Measurements from ENCODE around the gene KCNK17. TPM values are rescaled to one million over a fixed set of nuclear protein-coding genes. Genes with fewer than 3 reads are reported as not detected.

The KCNK17 gene
- total RNA-seq, 1 donor from 2014 or later = not detected

DNA sequence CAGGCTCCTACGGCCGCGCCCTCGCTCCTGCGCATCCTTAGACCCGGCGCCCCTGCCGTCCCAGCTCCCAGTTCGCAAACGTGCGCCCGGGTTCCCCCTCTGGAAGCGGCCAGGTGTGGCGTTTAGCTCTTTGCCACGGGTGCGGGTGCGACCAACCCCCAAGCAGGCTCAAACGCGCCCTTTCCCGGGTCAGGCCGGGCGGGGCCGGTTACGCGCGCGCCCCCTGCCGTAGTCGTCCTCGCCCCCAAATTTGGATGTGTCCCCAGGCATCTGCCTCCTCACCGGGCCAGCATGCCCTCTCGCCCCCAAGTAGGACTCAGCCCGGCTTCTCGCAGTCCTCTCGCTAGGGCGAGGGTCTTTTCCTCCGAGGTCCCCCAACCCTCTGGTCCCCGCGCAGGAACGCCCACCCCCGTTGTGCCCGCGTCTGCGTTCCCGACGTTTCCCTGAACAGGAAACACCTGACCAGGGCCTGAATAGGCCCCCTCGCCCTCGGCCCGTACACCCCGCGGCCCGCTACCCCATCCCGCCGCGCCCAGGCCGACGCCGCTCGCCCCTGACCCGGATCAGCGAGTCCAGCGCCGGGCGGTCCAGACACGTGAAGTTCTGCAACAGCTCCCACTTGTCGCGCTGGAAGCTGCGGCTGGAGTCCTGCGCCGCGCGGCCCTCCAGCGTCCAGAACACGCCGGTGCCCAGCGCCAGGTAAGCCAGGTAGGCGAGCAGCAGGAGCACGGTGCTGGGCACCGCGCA lies 520 bp downstream of the KCNK17 start:
- no peak overlapping the region for H3K4me3 ChIP-seq (ENCODE audit: low read depth, low read length)
- peaks cover 31% of the 10 kb centered on the region for H3K27me3 ChIP-seq (ENCODE audit: control insufficient read depth, insufficient read depth, low read length)
- FAIRE-seq = no peak

DNA sequence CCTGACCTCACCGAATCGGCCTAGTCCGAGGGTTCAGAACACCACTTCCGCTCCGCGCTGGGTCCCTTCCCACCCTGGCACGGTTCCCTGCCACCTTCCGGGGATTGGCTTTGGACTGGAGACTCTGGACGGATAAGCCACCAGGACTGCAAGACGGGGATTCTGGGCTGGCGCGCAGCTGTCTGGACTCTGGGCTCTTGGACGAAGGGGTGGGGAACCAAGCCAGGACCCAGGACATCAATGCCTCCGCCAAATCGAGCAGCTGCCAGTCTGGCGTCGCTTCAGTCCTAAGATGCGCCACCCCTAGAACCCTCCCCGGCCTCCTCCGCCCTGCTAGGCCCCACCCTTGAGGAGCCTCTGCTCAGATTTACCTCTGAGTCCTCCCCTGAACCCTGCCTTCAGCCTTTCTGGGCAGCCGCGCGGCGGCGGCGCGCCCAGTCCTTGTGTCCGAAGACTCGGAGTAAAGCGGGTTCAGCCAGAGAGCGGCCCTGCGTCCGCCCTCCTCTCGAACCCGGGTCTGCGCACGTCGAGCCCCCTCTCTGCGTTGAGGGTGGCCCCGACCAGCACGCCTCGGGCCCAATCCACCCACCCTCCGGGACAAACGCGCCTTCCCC lies 1.2 kb downstream of the KCNK17 start:
- FAIRE-seq = no peak
- TF ChIP-seq, protein P1, sequence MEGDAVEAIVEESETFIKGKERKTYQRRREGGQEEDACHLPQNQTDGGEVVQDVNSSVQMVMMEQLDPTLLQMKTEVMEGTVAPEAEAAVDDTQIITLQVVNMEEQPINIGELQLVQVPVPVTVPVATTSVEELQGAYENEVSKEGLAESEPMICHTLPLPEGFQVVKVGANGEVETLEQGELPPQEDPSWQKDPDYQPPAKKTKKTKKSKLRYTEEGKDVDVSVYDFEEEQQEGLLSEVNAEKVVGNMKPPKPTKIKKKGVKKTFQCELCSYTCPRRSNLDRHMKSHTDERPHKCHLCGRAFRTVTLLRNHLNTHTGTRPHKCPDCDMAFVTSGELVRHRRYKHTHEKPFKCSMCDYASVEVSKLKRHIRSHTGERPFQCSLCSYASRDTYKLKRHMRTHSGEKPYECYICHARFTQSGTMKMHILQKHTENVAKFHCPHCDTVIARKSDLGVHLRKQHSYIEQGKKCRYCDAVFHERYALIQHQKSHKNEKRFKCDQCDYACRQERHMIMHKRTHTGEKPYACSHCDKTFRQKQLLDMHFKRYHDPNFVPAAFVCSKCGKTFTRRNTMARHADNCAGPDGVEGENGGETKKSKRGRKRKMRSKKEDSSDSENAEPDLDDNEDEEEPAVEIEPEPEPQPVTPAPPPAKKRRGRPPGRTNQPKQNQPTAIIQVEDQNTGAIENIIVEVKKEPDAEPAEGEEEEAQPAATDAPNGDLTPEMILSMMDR (IDR thresholded peaks at IDR 0.05; ENCODE audit: insufficient read depth, low read length, severe bottlenecking) = no peak
- H3K36me3 ChIP-seq (ENCODE audit: control insufficient read depth, insufficient read depth, low read length) = no peaks in the 10 kb centered on the region
- no peak for DNase-seq (ENCODE audit: low read depth)
- H3K4me3 ChIP-seq (ENCODE audit: low read depth, low read length) = no peak overlapping the region
- H3K27me3 ChIP-seq (ENCODE audit: control insufficient read depth, insufficient read depth, low read length) = peaks cover 31% of the 10 kb centered on the region

More for the DNA sequence above, 520 bp downstream of the KCNK17 start:
- no peak for DNase-seq (ENCODE audit: low read depth)
- H3K36me3 ChIP-seq (ENCODE audit: control insufficient read depth, insufficient read depth, low read length) = no peaks in the 10 kb centered on the region
- TF ChIP-seq, protein P1 (IDR thresholded peaks at IDR 0.05; ENCODE audit: insufficient read depth, low read length, severe bottlenecking) = no peak

DNA sequence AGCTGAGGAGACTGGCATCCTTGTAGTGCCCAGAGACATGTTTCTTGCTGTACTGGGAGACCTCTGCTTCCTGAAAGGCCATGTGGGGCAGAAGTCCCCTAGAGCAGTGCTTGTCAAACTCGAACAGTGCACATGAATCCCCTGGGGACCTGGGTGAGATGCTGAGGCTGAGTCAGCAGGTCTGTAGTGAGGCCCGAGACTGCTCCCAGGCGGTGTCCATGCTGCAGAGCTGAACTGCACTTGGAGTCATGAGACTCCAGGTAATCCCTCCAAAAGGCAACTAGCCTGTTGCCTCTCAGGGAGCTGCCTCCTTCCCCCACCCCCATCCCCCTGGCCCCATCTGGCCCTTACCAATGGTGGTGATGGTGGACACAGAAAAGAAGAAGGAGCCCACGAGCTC lies 3.7 kb downstream of the KCNK17 start:
- Histone ChIP-seq H3K36me3 (ENCODE audit: control insufficient read depth, insufficient read depth, low read length) (no peaks in the 10 kb centered on the region), H3K4me3 (ENCODE audit: low read depth, low read length) (no peak overlapping the region), H3K27me3 (ENCODE audit: control insufficient read depth, insufficient read depth, low read length) (peaks cover 31% of the 10 kb centered on the region)
- no peak for FAIRE-seq
- TF ChIP-seq, protein P1 (IDR thresholded peaks at IDR 0.05; ENCODE audit: insufficient read depth, low read length, severe bottlenecking) = no peak
- no peak for DNase-seq (ENCODE audit: low read depth)

DNA sequence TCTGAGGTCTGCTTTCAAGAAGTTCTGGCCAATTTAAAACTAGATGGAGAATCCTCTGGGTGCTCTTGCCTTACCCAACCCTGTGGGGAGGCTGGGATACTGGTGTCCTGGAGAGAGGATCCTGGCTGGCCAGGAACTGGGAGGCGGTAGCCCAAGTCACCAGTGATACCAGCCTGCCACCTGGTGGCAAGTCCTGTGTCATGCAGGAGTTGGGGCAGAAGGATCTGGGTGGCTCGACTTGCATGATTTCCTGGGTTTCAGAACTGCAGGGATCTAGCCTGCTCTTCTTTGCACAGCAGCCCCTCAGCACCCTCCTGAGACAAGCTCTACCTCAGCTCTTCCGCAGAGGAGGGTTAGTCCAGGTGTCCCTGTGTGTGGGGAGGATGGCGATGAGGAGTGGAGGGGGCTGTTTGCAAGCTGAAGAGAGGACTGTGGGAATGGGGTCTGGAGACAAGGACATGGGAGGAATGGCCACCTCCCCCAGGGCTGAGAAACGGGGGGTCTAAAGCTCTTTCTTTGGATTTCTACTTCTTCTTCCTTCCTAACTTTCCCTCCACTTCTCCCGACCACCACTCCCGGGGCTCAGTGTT lies 4.2 kb downstream of the KCNK17 start:
- DNase-seq (ENCODE audit: low read depth) (peak; percentile 52), FAIRE-seq (peak; percentile 73)
- Histone ChIP-seq H3K36me3 (ENCODE audit: control insufficient read depth, insufficient read depth, low read length) (no peaks in the 10 kb centered on the region), H3K4me3 (ENCODE audit: low read depth, low read length) (no peak overlapping the region), H3K27me3 (ENCODE audit: control insufficient read depth, insufficient read depth, low read length) (peaks cover 31% of the 10 kb centered on the region)
- TF ChIP-seq, protein P1 (IDR thresholded peaks at IDR 0.05; ENCODE audit: insufficient read depth, low read length, severe bottlenecking) = peak; percentile 95

DNA sequence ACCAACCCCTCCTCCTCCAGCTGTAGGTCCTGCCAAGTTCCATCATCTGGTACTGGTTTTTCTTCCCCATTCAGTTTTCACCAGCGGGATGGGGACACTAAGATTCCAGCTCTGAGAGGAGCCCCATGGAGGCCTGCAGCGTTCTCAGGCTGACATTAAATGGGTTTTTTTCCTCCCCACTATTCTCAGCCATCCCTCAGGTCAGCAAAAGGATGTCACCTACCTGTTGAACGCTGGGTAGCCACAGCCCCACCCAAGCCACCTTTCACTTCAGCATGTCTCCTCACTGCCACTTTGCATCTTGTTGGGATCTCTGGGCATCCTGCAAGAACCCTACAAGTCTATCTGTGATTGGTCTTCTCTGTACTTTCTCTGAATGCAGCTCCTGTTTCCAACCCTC lies 6.8 kb downstream of the KCNK17 start:
- DNase-seq (ENCODE audit: low read depth) (no peak), FAIRE-seq (no peak)
- Histone ChIP-seq H3K27me3 (ENCODE audit: control insufficient read depth, insufficient read depth, low read length) (peaks cover 9% of the 10 kb centered on the region), H3K36me3 (ENCODE audit: control insufficient read depth, insufficient read depth, low read length) (no peaks in the 10 kb centered on the region), H3K4me3 (ENCODE audit: low read depth, low read length) (no peak overlapping the region)
- TF ChIP-seq, protein P1 (IDR thresholded peaks at IDR 0.05; ENCODE audit: insufficient read depth, low read length, severe bottlenecking) = no peak

Data from bronchial epithelial cell (primary cell).